OCI-LY7 (cell line): Measurements from ENCODE around the gene CLMN. TPM values are rescaled to one million over a fixed set of nuclear protein-coding genes. Genes with fewer than 3 reads are reported as not detected.

Experiments
- BruUV-seq: library from RNA; stranded (reverse); fragments of 400-500 nt; replicated peaks from 2 replicates; lab custom pipeline; 2021; lab: Mats Ljungman, UMichigan
- CTCF ChIA-PET: fragments of 300-600 bp; sonication (Branson Sonifier 250); formaldehyde crosslinking; loops from one replicate; lab custom pipeline; 2022; ENCODE audit warnings: antibody characterized with exemption; ENCODE audit not compliant: unreplicated experiment; lab: Charles Lee
- POLR2A ChIA-PET: fragments of 300-600 bp; sonication (Branson Sonifier 250); formaldehyde crosslinking; loops from one replicate; lab custom pipeline; 2022; ENCODE audit warnings: antibody characterized with exemption; lab: Charles Lee
- DNase-seq: peaks from one replicate; pipeline ENCODE4 v3.0.0-alpha.2; 2015; ENCODE audit warnings: low spot score
- H2AFZ ChIP-seq: fragments of 200-600 bp; sonication (generic), shearing (Covaris generic); 2 replicates; pipeline ENCODE4 v1.6.1; 2014; ENCODE audit warnings: mild to moderate bottlenecking, antibody characterized with exemption, low read length, moderate library complexity
- H3K27ac ChIP-seq: fragments of 200-600 bp; sonication (generic); 2 replicates; pipeline ENCODE4 v1.5.1; 2014; ENCODE audit warnings: mixed run types, low read depth, mild to moderate bottlenecking, moderate library complexity, low read length, inconsistent platforms; ENCODE audit not compliant: poor library complexity, severe bottlenecking
- H3K36me3 ChIP-seq: fragments of 200-600 bp; sonication (generic); 2 replicates; pipeline ENCODE4 v1.6.1; 2014; ENCODE audit warnings: mild to moderate bottlenecking, antibody characterized with exemption, low read length, moderate library complexity, mixed read lengths; ENCODE audit not compliant: insufficient read depth
- H3K4me1 ChIP-seq: fragments of 200-600 bp; sonication (generic); 2 replicates; pipeline ENCODE4 v1.5.1; 2014; ENCODE audit warnings: mild to moderate bottlenecking, low read length; ENCODE audit not compliant: insufficient read depth, poor library complexity, severe bottlenecking
- H3K4me2 ChIP-seq: fragments of 200-600 bp; sonication (generic); 2 replicates; pipeline ENCODE4 v1.6.1; 2014; ENCODE audit warnings: mild to moderate bottlenecking, low read length
- H3K4me3 ChIP-seq: fragments of 200-600 bp; sonication (generic); 2 replicates; pipeline ENCODE4 v1.5.1; 2014; ENCODE audit warnings: mild to moderate bottlenecking, low read depth, low read length; ENCODE audit not compliant: poor library complexity, severe bottlenecking
- H3K79me2 ChIP-seq: fragments of 200-600 bp; sonication (generic); 2 replicates; pipeline ENCODE4 v1.6.1; 2016; ENCODE audit warnings: low read depth, mild to moderate bottlenecking, low read length, moderate library complexity, mixed read lengths; ENCODE audit not compliant: insufficient read depth
- H3K9me2 ChIP-seq: fragments of 200-600 bp; sonication (generic); 2 replicates; pipeline ENCODE4 v1.6.1; 2016; ENCODE audit warnings: mild to moderate bottlenecking, low read length, mixed read lengths; ENCODE audit not compliant: insufficient read depth
- H3K9me3 ChIP-seq: fragments of 200-600 bp; sonication (generic); 2 replicates; pipeline ENCODE4 v1.6.1; 2014; ENCODE audit warnings: mild to moderate bottlenecking, mixed run types, low read length, mixed read lengths
- H4K20me1 ChIP-seq: fragments of 200-600 bp; sonication (generic); 2 replicates; pipeline ENCODE4 v1.6.1; 2014; ENCODE audit warnings: mild to moderate bottlenecking, antibody characterized with exemption, low read length, moderate library complexity, mixed read lengths; ENCODE audit not compliant: insufficient read depth
- CTCF ChIP-seq: fragments of 200-600 bp; sonication (generic); conservative IDR thresholded peaks from 2 replicates; pipeline ENCODE4 v1.5.1; 2014; ENCODE audit warnings: mild to moderate bottlenecking, antibody characterized with exemption, low read length, moderate library complexity, mixed read lengths
- EZH2phosphoT487 ChIP-seq: fragments of 200-600 bp; sonication (generic); IDR thresholded peaks from 2 replicates; pipeline ENCODE4 v1.6.1; 2018; ENCODE audit warnings: low read depth, borderline replicate concordance, mild to moderate bottlenecking, mixed run types, antibody characterized with exemption, low read length, moderate library complexity, mixed read lengths
- intact Hi-C: fragments of 100-400 bp; cut with micrococcal nuclease; formaldehyde crosslinking; loops from one replicate; pipeline ENCODE4 v1.10.0; 2022; ENCODE audit not compliant: unreplicated experiment
- total RNA-seq, 2 experiments: library from RNA; depleted of rRNA in 1 of 2; stranded (reverse); fragments of >200 nt in 1 of 2; shearing (Covaris generic) in 1 of 2; gene quantifications; 2 replicates each; pipeline ENCODE4 v1.2.3, GENCODE V29; 2014 to 2022

CLMN gene
- total RNA-seq, 2 experiments from 2014 or later = 6.8 to 12.0 TPM

- POLR2A ChIA-PET = no interaction called here
- no peaks in the 10 kb centered on the region for H3K36me3 ChIP-seq
- no peak overlapping the region for H3K4me2 ChIP-seq
- no peak overlapping the region for H2AFZ ChIP-seq
- intact Hi-C loops = no loop called here
- CTCF ChIA-PET = no interaction called here
- no peak for DNase-seq
- 0 out of 2 replicates have a peak, but pooled peaks cover 3% of the 10 kb centered on the region for H3K9me3 ChIP-seq
- no peak overlapping the region for H3K4me3 ChIP-seq
- no peaks in the 10 kb centered on the region for H3K4me1 ChIP-seq
- H3K79me2 ChIP-seq = no peaks in the 10 kb centered on the region
- TF ChIP-seq EZH2phosphoT487 = no peak
- no peak for TF ChIP-seq CTCF
- H3K9me2 ChIP-seq = no peaks in the 10 kb centered on the region
- BruUV-seq = no TSS peak
- no peaks in the 10 kb centered on the region for H4K20me1 ChIP-seq
- H3K27ac ChIP-seq = no peak overlapping the region
These were observed 25.3 kb upstream of the CLMN start for GRCh38 chr14:95345032-95345431.

GRCh38 chr14:95344536-95344935 is 24.8 kb upstream of the CLMN start:
- Histone ChIP-seq H3K9me2 (no peaks in the 10 kb centered on the region), H3K4me1 (no peaks in the 10 kb centered on the region), H3K4me3 (no peak overlapping the region), H3K79me2 (no peaks in the 10 kb centered on the region), H4K20me1 (no peaks in the 10 kb centered on the region), H3K9me3 (0 out of 2 replicates have a peak, but pooled peaks cover 3% of the 10 kb centered on the region), H3K27ac (no peak overlapping the region), H2AFZ (no peak overlapping the region), H3K4me2 (no peak overlapping the region), H3K36me3 (no peaks in the 10 kb centered on the region)
- BruUV-seq = no TSS peak
- no peak for DNase-seq
- no peak for TF ChIP-seq CTCF
- no peak for TF ChIP-seq EZH2phosphoT487
- intact Hi-C loops = no loop called here
- POLR2A ChIA-PET = no interaction called here
- CTCF ChIA-PET = no interaction called here

GRCh38 chr14:95341564-95341963 is 21.9 kb upstream of the CLMN start:
- H3K4me1 ChIP-seq = no peaks in the 10 kb centered on the region
- H3K4me3 ChIP-seq = no peak overlapping the region
- no peak for TF ChIP-seq EZH2phosphoT487
- TF ChIP-seq CTCF = no peak
- H3K79me2 ChIP-seq = no peaks in the 10 kb centered on the region
- CTCF ChIA-PET = no interaction called here
- 0 out of 2 replicates have a peak, but pooled peaks cover 3% of the 10 kb centered on the region for H3K9me3 ChIP-seq
- no peak for DNase-seq
- no peaks in the 10 kb centered on the region for H3K9me2 ChIP-seq
- H4K20me1 ChIP-seq = no peaks in the 10 kb centered on the region
- H3K4me2 ChIP-seq = no peak overlapping the region
- intact Hi-C loops = no loop called here
- POLR2A ChIA-PET = no interaction called here
- no TSS peak for BruUV-seq
- no peak overlapping the region for H2AFZ ChIP-seq
- no peaks in the 10 kb centered on the region for H3K36me3 ChIP-seq
- H3K27ac ChIP-seq = no peak overlapping the region
